GM18511 (cell line): ENCODE data around the gene EFHC2.
"Not testable (repeated sequence)": the region's sequence is repeated elsewhere in the genome, so short reads cannot be mapped to it uniquely, and the experiment has no call there.

ENCODE experiments used
- ATAC-seq: cut with Tn5 transposase; IDR thresholded peaks from one replicate; pipeline ENCODE4 v1.9.1; 2021; ENCODE audit warnings: mild to moderate bottlenecking, moderate library complexity; ENCODE audit not compliant: unreplicated experiment

EFHC2 gene

GRCh38 chrX:44239036-44239435, 104.4 kb downstream of the EFHC2 start:
- no peak for ATAC-seq

- ATAC-seq = no peak
Measured at GRCh38 chrX:44235534-44235933, 107.9 kb downstream of the EFHC2 start.

DNA sequence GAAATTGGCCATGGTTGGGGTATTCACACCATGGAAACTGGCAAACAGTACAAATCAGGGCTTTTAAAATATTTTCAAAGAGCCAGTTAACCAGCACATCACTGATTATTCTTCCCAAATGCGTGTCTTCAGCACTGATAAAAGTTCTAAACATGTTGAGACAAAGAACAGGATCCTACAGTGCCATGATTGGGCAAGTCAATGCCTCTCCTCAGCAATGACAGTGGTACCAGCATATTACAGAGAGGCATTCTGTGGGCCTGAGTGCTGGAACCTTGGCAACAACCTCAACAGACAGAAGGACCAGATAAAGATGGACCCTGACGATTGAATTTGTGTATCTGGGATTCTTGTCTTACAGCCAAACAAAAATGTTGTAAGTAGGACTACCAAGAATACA, 108.9 kb downstream of the EFHC2 start:
- no peak for ATAC-seq

GRCh38 chrX:44234116-44234515, 109.4 kb downstream of the EFHC2 start:
- no peak for ATAC-seq

DNA sequence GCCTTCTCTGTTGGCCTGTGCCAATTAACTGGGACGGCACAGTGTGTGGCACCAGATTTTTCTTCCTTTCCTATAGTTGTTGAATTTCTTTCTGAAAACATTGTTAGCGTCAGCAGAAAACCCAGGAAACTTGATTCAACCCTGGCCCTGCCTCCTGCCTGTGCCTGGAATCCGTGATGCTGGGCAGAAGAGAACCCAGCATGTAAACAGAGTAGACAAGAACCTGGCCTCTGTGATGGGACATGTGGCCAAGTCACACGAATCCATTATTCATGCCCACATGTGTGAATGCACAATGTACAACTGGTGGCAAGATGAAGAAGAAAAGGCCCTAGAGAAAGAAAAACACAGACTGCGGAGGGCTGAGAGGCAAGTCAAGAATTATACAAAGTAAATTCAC, 111.4 kb downstream of the EFHC2 start:
- ATAC-seq = no peak

- peak; percentile 96 for ATAC-seq
Measured at GRCh38 chrX:44228621-44229020, 114.9 kb downstream of the EFHC2 start.

DNA sequence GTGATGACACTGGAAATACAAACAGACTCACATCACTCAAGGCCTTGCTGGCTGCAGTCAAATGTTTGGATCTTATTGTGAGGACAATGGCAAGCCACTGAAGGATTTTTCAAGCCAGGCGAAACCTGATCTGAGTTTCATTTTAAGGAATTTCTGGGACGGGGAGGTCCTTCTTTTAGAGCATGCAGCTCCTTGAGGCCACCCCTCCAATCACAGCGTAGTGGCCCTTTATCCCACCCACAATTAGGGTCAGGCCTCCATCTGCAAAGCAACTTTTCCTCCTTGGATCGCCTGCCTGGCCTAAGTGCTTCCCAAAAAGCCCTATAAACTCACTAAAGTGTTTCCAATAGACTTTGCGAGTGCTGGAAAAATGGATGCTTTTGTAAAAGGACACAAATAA, 115.5 kb downstream of the EFHC2 start:
- ATAC-seq = no peak

- ATAC-seq = no peak
Measured at GRCh38 chrX:44225667-44226066, 117.8 kb downstream of the EFHC2 start.

DNA sequence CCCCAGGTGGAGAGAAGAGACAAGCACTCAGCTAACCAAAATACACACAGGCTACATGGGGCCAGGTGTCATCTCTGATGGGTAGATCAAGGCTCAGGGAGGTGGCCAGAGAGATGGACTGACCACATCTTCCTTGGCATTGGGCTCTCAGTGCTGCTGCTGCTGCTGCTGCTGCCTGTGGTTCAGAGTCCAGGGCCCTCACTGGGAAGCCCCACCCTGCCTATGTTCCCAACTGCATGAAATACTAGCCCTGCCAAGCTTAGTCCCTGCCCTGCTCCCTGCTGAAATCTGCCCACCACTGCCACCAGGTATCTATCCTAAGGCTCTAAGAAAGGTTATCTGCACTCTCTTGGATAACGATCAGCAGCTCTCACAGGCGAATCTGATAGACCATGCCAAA, 118.7 kb downstream of the EFHC2 start:
- ATAC-seq = no peak

DNA sequence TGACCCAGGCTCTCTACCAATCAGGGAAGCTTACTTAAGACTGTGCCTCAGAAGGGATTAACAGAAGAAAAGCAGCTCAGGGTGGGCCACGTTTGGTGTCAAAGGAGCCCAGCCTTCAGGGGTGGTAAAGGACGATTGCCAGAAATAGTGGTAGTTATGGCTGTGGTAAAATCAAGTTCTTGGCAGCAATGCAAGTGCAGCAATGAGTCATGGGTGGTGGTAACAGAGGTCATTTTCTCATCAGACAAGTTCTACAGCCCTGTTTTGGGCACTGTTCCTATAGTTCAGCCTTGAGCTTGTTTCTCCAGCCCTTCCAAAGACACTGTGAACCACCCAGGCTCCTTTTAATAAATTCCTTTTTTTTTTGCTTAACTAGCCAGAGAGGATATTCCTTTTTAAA, 120.3 kb downstream of the EFHC2 start:
- ATAC-seq = no peak

GRCh38 chrX:44218465-44218864, 125.0 kb downstream of the EFHC2 start:
- no peak for ATAC-seq

DNA sequence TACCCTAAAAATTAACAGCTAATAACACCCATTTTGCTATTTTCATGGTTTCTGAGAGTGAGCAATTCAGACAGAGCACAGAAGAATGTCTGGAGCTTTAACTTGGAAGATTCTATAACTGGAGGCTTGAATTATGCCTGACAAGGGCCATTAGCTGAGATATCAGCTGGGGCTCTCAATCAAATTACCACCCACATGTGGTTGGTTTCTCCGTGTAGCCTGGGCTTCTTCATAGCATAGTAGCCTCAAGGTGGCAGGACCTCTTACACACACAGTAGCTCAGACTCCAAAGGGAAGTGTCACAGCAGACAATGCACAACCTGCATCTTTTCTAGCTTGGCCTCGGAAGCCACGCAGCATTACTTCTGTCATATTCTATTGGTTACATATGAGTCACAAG, 127.3 kb downstream of the EFHC2 start:
- ATAC-seq = no peak

- no peak for ATAC-seq
Measured at GRCh38 chrX:44203791-44204190, 139.7 kb downstream of the EFHC2 start.

GRCh38 chrX:44202596-44202995, 140.9 kb downstream of the EFHC2 start:
- ATAC-seq = no peak

- ATAC-seq = no peak
Measured at GRCh38 chrX:44189116-44189515, 154.4 kb downstream of the EFHC2 start.

- ATAC-seq = not testable (repeated sequence)
Measured at GRCh38 chrX:44187915-44188314, 155.6 kb downstream of the EFHC2 start.

DNA sequence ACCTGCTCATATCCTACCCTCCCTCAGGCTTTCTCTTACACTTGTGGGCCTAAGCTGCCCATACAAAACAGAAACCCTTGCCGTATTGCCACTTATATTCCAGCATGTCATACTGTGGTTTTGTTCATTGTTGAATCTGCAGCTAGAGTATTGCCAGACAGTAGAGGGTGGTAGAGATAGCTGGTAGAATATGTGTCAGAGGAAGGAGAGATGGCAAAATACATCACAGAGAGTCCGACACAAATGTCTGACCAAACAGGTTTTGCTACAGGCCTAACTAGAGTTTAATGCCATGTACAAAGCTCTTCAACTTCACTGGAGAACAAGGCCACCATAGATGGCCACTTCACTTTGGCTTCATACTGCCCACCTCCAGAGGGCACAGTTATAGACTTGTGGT, 160.1 kb downstream of the EFHC2 start:
- no peak for ATAC-seq

DNA sequence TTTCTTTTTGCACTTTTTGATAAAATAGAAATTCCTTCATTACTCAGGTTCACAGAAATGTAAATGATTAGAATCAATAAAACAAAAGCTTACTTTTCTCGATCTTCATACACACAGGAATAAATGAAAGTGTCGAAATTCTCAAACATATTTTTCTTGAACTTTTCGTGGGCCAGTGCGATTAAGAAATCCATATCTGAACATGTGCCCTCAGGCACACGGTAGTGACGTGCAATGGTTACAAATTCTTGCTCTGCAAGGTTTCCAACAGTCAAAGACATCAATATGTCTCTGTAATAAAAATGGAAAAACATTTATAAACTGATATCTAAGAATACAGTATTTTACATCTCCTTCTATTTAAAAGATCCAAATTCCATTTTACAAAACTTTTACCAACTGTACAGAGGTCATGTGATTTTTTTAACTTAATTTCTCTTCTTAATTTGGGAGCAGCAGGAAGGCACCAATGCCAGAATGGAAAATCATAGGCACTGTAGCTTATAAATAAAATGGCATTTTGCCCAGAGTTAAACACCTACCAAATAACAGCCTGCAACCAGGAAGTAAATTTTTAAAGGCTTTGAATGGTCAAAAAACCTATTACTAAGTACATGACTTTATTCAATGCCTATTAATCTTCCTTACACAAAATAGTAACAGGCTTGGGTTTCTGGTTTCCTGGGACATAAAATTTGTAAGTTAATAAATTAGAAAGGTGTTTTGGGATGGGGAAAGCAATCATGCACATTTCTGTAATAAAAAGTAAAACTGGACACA, 165.0 kb downstream of the EFHC2 start:
- ATAC-seq = no peak

GRCh38 chrX:44175455-44175854, 168.0 kb downstream of the EFHC2 start:
- no peak for ATAC-seq

DNA sequence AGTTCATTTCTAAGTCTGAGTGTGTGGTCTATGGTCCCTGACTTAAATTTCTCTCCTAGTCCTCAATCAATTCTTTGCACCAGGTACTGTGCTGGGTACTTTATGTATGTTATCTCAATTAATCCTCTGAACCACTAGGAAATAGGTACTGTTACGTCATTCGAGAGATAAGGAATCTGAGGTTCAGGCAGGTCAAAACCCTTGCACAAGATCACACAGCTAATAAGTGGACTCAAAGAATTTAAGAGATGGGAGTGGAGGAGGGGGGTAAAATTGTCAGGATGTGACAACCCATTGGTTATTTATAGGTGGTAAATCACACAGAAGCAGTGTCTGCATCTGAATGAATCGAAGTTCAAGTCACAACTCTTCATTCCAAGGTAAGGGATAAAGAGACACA, 169.4 kb downstream of the EFHC2 start:
- ATAC-seq = no peak

DNA sequence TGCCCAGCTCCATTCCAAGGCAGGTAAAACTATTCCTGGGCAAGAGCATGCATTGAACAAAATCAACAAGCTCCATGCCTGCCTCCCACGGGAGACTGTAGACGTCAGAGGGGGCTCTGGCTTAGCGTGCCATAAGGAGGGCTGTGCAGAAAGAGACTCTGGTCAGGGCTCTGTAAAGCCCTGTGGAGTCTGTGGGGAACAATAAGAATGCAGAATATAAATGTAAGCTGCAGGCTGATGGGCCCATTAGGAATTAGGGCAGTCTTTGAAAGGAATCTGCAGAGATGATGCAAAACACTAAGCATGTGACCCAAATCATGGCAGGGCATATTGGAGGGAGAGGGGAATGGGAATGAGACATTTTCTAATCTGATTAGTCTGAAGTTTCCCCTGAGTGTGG, 170.3 kb downstream of the EFHC2 start:
- no peak for ATAC-seq

GRCh38 chrX:44167116-44167515, 176.4 kb downstream of the EFHC2 start:
- ATAC-seq = no peak

DNA sequence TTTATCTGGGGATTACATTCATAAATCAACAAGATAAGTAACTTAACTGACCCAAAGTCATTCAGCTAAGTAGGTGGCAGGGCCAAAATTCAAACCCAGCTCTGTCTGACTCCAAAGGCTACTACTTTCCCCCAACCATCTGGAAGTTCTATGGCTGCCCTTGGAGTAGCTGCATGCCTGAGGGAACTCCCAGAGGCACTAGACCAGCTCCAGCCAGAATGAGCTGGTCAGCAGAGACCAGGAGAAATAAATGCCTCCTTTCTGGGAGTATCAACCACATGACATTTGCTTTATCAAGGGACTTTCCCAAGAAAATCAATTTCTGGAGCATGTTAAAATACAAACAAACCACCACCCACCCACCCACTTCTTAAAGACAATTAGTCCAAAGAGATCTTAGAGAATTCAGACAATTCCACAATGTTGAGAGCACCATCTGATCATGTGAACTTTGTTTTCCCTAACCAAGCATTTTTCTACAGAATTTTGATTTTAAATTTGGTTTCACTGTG, 180.5 kb downstream of the EFHC2 start:
- ATAC-seq = no peak
